Hepatocyte (in vitro differentiated cells): ENCODE data around the gene PPM1L.

ENCODE experiments used
- EZH2phosphoT487 ChIP-seq: fragments of 200-600 bp; sonication (generic); IDR thresholded peaks from one replicate; pipeline ENCODE4 v1.6.1; 2018; ENCODE audit warnings: antibody characterized with exemption, mild to moderate bottlenecking, low read depth, moderate library complexity; ENCODE audit not compliant: unreplicated experiment, severe bottlenecking
- TF ChIP-seq, protein P1 (sequence below): fragments of 200-600 bp; sonication (generic); IDR thresholded peaks from 2 replicates; pipeline ENCODE4 v1.5.1; 2016; ENCODE audit warnings: antibody characterized with exemption, mild to moderate bottlenecking; ENCODE audit not compliant: poor library complexity

GRCh38 chr3:160719710-160720109, 36.3 kb upstream of the PPM1L start:
- no peak for TF ChIP-seq EZH2phosphoT487
- TF ChIP-seq, protein P1, sequence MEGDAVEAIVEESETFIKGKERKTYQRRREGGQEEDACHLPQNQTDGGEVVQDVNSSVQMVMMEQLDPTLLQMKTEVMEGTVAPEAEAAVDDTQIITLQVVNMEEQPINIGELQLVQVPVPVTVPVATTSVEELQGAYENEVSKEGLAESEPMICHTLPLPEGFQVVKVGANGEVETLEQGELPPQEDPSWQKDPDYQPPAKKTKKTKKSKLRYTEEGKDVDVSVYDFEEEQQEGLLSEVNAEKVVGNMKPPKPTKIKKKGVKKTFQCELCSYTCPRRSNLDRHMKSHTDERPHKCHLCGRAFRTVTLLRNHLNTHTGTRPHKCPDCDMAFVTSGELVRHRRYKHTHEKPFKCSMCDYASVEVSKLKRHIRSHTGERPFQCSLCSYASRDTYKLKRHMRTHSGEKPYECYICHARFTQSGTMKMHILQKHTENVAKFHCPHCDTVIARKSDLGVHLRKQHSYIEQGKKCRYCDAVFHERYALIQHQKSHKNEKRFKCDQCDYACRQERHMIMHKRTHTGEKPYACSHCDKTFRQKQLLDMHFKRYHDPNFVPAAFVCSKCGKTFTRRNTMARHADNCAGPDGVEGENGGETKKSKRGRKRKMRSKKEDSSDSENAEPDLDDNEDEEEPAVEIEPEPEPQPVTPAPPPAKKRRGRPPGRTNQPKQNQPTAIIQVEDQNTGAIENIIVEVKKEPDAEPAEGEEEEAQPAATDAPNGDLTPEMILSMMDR, result no peak
